HG03097 (cell line): ENCODE results near the gene IFT81.
"Not testable (repeated sequence)": the region's sequence is repeated elsewhere in the genome, so short reads cannot be mapped to it uniquely, and the experiment has no call there.

Experiments
- ATAC-seq: cut with Tn5 transposase; IDR thresholded peaks from one replicate; pipeline ENCODE4 v1.9.1; 2021; ENCODE audit not compliant: unreplicated experiment, low FRiP score

Gene IFT81

DNA sequence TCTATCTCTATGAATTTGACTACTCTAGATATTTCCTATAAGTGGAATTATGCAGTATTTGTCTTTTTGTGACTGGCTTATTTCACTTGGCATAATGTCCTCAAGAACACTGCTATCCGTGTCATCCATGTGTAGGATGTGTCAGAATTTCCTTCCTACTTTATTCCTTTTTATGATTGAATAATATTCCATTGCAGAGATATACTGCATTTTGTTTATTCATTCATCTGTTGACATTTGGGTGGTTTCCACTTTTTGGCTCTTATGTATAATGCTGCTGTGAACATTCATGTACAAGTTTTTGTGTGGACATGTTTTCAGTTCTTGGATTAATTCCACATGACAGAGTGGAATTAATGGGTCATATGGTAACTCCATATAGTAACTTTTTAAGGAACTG lies 111.2 kb downstream of the IFT81 start:
- ATAC-seq: no peak

DNA sequence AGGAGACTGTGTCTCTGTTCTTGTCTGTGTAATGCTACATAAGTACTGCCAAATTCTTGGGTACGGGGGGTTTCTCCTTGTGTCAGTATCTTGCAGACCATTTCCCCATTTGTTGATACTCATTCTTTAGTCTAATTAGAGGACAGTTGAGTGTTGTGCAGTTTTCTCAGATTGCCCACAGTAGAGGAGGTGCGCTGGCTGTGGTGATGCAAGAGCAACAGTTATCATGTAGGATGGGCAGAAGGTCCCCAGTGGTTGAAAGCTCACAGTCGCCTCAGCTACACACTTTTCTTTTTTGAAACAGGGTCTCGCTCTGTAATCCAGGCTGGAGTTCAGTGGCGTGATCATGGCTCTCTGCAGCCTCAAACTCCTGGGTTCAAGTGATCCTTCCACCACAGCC lies 119.1 kb downstream of the IFT81 start:
- no peak for ATAC-seq

DNA sequence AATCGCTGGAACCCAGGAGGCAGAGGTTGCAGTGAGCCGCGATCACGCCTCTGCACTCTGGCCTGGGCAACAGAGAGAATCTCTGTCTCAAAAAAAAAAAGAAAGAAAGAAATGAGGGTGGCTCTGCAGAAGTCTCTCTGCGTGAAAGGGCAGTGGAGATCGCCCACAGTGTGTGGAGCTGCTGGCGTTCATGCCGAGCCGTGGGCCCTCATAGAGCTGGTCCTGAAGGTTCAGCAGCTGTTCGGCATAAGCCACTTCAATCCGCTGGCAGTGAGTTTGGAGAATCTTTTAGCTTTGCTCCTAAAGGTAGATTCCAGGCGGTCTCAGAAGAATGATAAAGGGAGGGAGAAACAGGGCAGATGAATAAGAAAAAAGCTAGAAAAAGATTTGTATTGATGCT lies 120.2 kb downstream of the IFT81 start:
- ATAC-seq: no peak

DNA sequence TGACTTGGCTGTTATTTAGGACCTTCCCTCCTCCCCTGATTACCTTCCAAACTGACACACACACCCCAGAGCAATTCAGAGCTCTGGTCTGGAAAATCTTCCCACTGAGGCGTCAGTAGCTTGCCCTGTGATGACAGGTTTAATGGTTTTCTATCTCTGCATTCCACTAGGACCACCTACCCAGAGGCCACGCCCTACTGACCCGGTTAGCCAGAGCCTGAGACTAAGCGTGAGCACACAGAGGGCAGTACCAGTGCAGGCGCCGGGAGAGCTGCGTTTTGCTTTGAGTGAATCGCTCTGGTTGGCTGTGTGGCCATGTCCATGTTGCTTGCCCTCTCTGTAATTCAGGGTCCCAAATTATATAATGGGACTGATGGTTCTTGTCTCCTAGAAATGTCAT lies 120.7 kb downstream of the IFT81 start:
- ATAC-seq: no peak

DNA sequence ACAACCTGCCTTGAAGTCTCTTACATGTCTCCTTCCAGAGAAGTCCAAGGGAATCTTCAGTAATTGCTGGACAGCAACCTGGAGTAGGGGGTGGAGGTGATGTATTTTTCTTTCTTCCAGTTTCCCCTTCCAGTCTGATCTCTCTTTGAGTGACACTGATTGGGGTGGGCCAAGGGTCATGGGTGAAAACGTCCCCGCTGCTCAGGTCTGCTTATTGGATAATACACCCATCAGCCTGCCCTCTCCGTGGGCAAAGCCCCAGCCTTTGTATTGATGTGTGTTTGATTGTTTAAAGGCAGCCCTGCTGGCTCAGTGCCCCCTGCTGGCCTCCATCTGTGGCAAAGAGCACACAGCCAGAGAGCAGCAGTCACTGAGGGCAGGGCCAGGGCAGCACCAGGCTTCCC lies 121.2 kb downstream of the IFT81 start:
- no peak for ATAC-seq

DNA sequence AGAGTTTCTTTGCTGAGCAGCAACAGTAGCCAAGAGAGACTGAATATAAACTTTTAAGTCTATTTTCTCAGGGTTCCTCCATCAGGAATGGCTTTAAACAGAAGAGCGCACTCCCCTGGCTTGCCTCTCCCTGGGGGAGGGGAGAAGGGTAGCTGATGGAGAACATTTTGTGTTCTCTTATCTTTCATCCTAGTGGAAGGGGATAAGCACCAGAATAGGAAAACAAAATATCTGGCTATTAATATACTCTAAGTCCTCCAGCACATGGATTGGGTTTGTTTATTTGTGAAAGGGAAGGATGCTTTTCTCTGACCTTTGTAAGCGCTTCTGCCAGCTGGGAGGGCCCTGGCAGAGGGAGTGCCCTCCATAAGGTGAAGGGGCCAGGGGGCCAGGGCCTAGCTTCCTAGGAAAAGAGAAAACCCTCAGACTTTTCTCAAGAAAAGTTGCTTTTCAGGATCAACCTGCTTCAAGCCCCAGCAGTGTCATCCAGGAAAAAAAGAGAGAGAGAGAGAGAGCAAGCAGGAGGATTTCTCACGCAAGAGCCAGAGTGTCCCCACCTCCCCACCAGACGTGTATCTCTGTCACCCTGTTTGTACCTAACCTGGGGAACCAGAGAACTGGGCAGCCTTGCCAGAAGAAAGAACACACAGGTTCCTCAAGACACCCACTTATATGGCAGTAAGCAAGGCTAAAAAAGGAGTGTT lies 122.6 kb downstream of the IFT81 start:
- no peak for ATAC-seq

DNA sequence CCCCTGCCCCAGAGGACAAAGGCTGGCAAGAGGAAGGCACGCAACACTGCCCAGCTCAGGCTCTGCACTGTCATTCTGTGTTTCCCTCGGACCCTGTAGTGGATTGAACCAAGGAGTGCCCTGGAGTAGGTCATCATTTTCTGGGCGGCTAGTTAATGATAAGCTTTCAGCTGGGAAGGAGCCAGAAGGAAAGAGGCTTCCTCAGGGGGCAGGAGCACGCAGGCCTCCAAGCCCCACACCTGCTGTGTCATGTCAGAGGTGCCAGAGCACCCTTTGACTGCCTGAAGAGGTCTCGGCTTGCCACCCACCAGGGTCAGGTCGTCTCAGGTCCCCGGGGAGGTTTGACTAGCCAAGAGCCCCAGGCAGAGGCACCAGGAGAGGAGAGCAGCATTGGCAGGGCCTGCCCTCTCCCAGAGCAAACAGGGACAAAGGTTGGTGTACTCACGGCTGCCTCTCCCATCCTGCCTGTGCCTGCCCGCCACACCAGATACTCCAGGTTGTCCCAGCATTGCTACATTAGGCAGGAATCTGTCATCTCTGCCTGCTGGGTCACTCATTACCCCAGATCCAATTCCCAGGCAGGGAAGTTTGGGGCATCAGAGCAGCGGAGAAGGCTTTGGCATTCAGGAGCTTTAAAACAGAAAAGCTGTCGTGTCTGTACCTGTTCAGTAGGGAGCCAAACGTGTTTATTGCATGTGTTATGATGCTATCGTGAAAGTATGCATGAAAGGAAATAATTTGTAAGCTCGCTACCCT lies 123.4 kb downstream of the IFT81 start:
- no peak for ATAC-seq

DNA sequence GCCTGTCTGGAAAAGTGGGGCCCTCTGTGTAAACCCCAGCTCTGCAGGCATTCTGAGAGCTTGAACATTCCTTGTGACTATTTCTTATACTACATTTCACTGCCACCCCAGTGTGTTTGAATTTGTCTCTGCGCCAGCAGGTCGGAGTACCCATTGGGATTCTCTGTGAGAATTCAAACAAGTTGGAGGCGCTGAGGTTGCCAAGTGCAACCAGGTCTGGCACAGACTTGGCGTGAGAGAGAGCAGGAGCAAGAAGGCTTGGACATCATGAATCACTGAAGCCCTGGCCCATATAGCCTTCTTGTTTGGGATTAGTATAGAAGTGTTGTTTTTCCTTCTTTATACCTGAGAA lies 123.9 kb downstream of the IFT81 start:
- ATAC-seq: no peak

DNA sequence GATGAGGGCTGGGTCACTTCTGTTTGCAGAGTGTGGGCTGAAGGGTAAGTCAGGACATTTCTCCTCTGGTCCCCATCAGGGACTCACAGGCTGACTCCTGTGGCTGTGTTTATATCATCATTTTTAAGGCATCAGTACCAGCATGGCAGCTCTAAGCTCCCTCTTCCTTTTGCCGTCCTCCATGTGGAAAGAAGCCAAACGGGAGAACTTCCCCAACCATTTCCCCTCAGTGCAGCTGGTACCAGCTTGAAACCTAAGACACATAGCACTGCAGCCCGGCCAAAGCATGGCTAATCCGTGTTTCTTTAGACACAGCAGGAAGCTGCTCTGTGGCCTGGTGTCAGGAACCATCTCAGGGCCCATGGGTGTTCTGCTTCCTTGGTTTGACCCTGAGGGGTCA lies 124.9 kb downstream of the IFT81 start:
- no peak for ATAC-seq

DNA sequence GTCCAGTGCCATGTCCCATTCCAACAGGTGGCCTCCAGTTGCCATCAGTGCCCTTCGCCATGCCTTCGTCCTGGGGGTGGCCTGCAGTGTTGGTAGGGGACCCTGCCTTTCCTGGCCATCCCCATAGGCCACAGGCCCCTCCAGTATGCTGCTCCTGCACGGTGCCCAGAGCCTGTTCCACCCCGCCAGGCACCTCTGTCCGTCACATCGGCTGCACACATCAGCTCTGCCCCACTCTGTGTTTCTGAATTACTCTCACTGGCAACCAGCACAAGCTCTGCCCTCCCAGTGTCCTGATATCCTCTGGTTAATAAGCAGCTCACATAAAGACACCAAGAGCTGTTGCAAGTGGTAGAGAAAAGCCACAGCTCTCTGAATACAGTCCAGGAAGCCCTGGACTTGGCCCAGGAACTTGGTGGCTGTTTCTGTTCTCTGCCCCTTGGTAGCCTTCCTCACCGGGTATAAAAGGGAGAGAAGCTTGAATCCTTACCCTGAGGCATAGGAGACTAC lies 125.6 kb downstream of the IFT81 start:
- ATAC-seq: no peak

DNA sequence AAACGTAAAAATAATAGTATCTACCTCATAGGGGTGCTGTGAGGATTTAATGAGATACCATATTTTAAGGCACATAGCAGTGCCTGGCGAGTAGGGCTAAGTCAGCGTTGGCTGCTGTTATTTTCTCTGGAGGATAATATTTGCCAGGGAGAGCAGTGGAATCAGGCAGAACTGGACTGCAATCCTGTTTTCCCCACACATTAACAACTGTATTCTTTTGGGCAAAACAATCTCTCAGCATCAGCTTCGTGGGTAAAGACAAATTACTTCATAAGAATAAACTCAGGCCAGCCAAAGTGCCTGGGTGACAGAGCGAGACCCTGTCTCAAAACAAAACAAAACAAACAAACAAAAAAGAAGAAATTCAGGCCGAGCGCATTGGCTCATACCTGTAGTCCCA lies 127.2 kb downstream of the IFT81 start:
- no peak for ATAC-seq

DNA sequence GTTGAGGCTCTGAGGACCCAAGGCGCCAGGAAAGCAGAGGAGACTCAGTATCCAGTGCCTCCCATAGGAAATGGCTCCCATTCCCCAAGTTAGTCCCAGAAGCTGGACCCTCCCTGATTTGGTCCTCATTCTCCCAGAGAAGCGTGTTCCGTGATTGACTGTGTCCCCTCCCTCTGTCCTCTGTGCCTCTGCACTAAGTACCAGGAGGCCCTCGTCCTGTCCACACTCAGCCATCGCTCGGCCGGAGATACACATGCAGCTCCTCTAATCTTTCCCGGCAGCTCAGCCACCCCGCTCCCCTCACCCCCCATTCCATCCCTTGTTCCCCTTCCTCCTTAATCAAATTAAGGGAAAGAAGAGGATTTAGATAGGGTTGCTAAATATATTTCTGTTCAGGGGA lies 128.6 kb downstream of the IFT81 start:
- ATAC-seq: no peak

DNA sequence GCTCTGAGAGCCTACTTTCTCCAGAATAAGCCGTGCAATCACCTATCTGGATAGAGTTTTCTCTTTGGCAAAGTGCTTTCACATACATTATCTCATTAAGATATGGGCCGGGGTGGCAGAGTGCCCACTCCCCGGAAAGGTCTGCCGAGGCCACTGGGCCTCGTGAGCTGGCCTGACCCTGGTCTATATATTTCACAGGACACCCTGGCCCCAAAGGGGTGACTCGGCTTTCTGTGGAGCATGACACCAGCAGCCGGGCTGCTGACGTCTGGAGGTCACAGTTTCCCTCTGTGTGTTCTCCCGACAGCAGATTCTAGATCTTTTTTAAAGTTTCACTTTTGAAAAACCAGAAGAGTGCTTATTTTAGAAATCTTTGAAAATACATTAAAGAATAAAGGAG lies 129.0 kb downstream of the IFT81 start:
- ATAC-seq: no peak

DNA sequence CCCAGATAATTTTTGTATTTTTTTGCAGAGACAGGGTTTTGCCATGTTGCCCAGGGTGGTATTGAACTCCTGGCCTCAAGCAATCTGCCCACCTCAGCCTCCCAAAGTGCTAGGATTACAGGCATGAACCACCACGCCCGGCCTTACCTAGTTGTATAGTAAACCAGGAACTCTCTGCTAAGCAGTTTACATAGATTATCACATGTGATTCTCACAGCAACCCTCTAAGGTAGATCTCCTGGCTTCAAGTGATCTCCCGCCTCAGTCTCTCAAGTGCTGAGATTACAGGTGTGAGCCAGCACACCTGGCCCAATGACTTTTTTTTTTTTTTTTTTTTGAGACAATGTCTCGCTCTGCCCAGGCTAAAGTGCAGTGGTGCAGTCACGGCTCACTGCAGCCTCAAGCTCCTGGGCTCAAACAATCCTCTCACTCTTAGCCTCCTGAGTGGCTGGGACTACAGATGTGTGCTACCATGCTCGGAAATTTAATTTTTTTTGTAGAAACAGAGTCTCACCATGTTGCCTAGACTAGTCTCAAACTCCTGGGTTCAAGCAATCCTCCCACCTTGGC lies 130.9 kb downstream of the IFT81 start:
- no peak for ATAC-seq

DNA sequence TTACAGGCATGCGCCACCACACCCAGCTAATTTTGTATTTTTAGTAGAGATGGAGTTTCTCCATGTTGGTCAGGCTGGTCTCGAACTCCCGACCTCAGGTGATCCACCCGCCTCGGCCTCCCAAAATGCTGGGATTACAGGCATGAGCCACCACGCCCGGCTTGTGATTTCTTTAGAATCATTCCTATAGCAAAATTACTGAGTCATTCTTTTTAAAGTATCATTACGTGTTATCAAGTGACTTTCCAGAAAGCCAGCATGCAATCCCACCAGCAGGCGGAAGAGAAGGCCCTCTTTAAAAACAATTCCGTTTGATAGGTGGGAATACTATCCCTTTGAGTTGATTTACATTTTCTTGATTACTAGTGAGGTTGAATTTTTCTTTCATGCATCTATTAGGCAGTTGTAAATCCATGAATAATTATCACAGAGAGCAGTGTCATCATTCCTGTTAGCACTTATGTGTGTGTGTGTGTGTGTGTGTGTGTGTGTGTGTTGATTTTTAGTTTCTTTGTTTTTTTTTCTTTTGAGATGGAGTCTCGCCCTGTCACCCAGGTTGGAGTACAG lies 131.8 kb downstream of the IFT81 start:
- not testable (repeated sequence) for ATAC-seq

DNA sequence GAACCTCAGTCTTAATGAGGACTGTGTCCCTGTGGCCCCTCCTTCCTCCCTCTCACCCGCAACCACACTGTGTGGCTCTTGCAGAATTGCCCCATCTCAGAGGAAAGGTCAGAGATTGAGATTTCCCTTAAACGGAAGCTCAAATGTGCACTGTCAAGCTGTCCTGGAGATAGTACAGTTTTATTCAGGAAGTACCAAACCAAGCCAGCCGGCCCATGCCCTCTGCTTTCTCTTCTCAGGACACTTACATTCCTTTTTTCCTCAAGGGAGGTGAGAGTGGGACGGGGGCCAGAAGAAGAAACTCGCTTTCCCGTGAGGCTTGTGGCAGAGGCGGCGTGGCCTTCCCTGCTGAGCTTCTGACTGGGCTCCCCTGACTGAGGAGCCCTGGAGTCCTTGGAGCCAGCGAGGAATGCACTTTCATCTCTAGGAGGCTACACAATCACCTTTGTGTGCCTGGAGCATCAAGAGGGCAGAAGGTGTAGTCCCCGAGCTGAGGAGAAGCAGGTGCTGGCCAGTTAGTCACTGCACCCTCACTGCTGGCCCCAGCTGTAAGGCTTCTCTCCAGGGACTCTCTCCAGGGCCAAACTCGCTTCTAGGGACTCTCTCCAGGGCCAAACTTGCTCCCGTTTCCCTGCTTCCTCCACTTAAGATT lies 132.7 kb downstream of the IFT81 start:
- no peak for ATAC-seq

DNA sequence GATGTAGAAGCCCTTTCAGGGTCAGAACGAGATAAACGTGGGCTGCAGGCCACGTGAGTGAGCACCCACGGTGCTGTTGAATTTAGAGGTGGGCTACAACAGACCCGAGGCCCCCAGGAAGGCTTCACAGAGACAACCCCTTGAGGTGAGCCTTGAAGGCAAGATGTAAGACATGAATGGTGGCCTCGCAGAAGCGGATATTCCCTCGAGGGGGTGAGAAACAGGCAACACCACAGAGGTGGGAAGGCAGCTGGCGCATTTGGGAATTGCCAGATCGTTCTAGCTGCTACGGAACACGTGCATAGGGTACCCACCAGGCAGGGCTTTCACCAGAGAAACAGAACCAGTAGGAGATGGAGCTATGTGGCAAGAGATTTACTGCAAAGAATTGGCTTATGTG lies 134.3 kb downstream of the IFT81 start:
- no peak for ATAC-seq

DNA sequence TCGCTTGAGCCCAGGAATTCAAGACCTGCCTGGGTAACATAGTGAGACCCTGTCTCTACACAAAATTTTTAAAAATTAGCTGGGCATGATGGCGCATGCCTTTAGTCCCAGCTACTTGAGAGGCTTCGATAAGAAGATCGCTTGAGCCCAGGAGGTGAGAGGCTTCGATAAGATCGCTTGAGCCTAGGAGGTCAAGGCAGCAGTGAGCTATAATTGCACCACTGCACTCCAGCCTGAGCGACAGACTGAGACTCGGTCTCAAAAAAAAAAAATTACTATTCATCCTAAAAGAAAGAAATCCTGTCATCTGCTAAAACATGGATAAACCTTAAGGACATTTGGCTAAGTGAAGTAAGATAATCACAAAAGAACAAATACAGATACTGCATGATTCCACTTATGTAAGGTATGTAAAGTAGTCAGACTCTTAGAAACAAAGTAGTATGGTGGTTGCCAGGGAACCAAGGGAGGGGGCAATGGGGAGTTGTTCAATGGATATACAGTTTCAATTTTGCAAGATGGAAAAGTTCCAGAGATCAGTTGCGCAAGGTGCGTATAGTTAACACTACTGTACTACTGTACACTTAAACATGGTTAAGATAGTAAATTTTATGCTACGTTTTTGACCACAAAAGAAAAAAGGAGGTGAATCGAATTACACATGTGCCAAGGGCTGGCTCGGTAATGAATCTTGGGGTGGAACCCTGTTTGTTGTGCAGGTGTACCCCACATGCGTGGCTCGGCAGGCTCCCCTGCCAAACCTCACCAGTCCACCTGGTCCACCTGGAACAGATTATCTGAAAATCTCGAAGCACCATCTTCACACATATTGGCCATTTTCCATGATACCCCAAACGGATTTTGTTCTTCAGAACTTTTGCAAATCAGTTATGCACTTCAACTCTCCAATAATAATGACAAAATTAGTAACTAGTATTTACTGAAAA lies 138.6 kb downstream of the IFT81 start:
- ATAC-seq: no peak

DNA sequence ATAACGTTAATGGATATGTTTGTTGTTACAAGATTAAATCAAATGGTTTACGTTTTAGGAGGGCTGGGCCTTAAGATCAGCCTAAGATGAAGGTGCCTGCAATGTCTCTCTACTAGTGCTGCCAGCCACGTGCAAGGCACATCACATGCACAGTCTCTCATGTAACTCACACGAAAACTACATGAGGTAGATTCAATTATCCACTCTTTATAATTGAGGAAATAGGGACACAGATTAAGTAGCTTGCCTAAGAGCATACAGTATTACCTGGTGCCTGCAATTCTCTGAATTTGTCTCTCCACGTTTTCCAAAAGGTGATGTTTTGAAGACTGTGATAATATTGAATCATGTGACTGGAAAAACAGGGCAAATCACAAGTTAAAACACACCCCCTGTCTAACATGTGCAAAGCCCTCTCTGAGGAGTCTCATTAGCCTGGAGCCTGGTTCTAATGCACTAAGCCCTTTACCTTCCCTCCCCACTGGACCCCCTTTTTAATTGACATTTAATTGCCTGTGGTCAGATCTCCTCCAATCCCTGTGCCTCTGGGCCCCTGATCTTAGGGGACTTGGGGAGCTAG lies 142.3 kb downstream of the IFT81 start:
- ATAC-seq: no peak
